Thyroid gland (tissue), 4 donors: Measurements from ENCODE around the gene FAM83E.

Experiments used
- CTCF ChIP-seq, 6 experiments: fragments of 200-600 bp in 3 of 6; fragments of 450-650 bp in 3 of 6; sonication (generic) in 3 of 6; IDR thresholded peaks; one replicate each; pipeline ENCODE4 v1.5.1; 2016 to 2019; ENCODE audit warnings: antibody characterized with exemption in 6 of 6, mild to moderate bottlenecking in 2 of 6, inconsistent platforms in 1 of 6, moderate library complexity in 1 of 6
- POLR2A ChIP-seq, 2 donors: fragments of 450-650 bp; IDR thresholded peaks; one replicate each; pipeline ENCODE4 v1.6.1; 2017; ENCODE audit warnings: antibody characterized with exemption in 2 of 2, mild to moderate bottlenecking in 2 of 2, moderate library complexity in 1 of 2

GRCh38 chr19:48595171-48595570, 19.7 kb downstream of the FAM83E start:
- TF ChIP-seq CTCF (IDR thresholded peaks at IDR 0.05), result no peak
- TF ChIP-seq POLR2A (IDR thresholded peaks at IDR 0.05), result no peak
